Epithelial cell of esophagus (primary cell): Measurements from ENCODE around the gene ACOT8.
"Not testable (repeated sequence)": the region's sequence is repeated elsewhere in the genome, so short reads cannot be mapped to it uniquely, and the experiment has no call there.

Experiments used
- DNase-seq: peaks from one replicate; pipeline ENCODE4 v3.0.0; 2010; ENCODE audit warnings: low read depth
- H3K4me3 ChIP-seq: 2 replicates; pipeline ENCODE4 v1.5.1; 2011; ENCODE audit warnings: mild to moderate bottlenecking, low read length, control low read depth
- TF ChIP-seq, protein P1 (sequence below): IDR thresholded peaks from 2 replicates; pipeline ENCODE4 v1.5.1; 2011; ENCODE audit warnings: low read depth, mild to moderate bottlenecking, low read length, control low read depth, inconsistent platforms; ENCODE audit not compliant: insufficient read depth; ENCODE audit errors: missing control alignments

Gene ACOT8

DNA sequence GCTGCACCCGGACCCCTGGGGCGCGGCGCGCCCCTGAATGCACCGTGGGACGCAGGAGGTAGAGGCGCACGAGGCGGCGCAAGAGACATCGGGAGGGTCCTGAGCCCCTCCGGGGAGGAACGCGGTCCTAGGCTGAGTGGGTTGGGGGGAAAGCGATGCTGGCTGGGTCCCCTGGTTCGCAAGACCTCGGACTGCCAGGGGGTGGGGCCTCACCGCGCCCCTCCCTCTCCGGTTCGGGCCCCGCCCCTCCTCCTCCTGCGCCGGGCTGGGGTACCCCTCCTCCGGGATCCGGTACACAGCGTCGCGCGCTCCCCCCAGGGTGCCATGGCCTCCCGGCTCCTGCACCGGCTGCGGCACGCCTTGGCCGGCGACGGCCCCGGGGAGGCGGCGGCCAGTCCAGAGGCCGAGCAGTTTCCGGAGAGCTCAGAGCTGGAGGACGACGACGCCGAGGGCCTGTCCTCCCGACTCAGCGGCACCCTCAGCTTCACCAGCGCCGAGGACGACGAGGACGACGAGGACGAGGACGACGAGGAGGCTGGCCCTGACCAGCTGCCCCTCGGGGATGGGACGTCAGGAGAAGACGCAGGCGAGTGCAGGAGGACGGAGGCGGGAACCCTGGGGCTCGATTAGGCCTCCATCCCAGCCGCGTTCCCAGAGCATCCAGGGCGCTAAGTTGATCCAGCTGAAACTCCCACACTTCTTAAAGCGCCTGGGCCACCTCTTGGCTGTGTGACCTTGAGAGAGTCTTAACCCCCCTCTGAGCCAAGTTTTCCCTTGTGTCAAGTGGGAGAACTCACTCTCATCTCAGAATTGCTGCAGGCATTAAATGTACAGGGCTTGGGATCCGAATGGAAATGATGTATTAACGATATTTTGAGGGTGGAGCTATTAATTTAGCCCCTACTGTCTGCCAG, 23.1 kb downstream of the ACOT8 start:
- peak; percentile 41 for DNase-seq

DNA sequence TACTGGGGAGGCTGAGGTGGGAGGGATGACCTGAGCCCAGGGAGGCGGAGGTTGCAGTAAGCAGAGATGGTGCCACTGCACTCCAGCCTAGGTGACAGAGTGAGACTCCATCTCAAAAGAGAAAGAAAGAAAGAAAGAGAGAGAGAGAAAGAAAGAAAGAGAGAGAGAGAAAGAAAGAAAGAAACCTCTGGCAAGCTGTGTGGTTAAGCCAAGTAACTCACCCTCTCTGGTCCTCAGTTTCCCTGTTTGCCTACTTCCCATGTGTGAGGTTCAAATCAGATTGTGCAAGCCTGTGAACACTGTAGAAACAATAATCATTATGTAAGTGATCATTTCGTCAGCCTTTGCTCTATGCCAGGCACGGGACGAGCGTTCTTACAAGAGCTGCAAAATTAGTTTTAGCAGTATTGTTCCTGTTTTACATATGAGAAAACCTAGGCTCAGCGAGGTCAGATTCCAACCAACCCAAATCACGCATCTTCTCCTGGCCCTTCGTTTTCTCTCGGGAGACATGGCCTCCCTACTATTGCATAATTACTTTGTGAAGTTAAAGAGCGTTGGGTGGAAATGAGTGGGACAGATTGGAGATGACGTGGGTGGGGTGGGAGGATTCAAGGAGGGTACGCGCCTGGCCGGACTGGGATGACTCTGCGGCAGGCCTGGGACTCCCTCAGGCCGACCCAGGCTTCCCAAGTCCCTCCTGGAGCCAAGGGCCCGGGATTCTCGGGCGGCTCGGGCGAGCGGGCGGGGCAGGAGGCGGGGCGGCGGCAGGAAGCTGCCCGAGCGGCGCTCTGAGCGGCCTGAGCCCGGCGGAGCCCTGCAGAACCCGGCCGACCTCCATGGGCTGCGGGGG, 23.9 kb downstream of the ACOT8 start, which contains the start of gene SNX21:
TSS of gene SNX21 (plus strand) at position 770 of the 853 bp plus-strand sequence. CDS start 121 bp downstream, outside the sequence.
- peak; percentile 80 for DNase-seq
- TF ChIP-seq, protein P1, sequence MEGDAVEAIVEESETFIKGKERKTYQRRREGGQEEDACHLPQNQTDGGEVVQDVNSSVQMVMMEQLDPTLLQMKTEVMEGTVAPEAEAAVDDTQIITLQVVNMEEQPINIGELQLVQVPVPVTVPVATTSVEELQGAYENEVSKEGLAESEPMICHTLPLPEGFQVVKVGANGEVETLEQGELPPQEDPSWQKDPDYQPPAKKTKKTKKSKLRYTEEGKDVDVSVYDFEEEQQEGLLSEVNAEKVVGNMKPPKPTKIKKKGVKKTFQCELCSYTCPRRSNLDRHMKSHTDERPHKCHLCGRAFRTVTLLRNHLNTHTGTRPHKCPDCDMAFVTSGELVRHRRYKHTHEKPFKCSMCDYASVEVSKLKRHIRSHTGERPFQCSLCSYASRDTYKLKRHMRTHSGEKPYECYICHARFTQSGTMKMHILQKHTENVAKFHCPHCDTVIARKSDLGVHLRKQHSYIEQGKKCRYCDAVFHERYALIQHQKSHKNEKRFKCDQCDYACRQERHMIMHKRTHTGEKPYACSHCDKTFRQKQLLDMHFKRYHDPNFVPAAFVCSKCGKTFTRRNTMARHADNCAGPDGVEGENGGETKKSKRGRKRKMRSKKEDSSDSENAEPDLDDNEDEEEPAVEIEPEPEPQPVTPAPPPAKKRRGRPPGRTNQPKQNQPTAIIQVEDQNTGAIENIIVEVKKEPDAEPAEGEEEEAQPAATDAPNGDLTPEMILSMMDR: no peak

More for the DNA sequence above, 23.1 kb downstream of the ACOT8 start:
- H3K4me3 ChIP-seq: peak overlapping the region; percentile 66
- TF ChIP-seq, protein P1: no peak

DNA sequence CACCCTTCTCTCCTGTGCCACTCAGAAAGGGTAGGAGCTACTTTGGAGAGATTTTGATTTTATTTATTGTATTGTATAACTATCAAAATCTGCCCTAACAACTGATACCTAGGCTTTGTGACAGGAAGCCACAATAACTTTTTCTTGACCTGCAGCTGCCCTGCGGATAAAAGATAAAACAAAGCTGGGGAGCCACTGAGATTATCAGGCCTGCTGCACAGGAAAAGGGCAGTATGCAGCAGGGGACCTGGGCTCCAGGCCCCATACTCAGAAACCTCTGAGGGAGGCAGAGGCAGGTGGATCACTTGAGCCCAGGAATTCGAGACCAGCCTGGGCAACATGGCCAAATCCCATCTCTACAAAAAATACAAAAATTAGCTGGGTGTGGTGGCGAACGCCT, 24.6 kb downstream of the ACOT8 start:
- TF ChIP-seq, protein P1: no peak
- no peak for DNase-seq
- no peak overlapping the region for H3K4me3 ChIP-seq

More for the DNA sequence above, 23.9 kb downstream of the ACOT8 start, which contains the start of gene SNX21:
- H3K4me3 ChIP-seq: peak within 1 kb of the TSS; percentile 66

DNA sequence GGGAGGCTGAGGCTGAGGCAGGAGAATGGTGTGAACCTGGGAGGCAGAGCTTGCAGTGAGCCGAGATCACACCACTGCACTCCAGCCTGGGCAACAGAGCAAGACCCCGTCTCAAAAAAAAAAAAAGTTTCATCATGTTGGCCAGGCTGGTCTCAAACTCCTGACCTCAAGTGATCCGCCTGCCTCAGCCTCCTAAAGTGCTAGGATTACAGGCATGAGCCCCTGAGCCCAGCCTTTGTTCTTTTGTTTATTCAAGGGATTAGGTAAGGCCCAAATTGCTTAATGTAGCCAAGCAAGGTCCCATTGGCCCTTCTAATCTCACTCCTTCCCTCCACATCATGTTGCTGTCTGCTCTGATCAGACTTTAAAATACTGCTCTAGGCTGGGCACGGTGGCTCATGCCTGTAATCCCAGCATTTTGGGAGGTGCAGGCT, 27.5 kb downstream of the ACOT8 start:
- H3K4me3 ChIP-seq: not testable (repeated sequence)
- peak; percentile 24 for DNase-seq

DNA sequence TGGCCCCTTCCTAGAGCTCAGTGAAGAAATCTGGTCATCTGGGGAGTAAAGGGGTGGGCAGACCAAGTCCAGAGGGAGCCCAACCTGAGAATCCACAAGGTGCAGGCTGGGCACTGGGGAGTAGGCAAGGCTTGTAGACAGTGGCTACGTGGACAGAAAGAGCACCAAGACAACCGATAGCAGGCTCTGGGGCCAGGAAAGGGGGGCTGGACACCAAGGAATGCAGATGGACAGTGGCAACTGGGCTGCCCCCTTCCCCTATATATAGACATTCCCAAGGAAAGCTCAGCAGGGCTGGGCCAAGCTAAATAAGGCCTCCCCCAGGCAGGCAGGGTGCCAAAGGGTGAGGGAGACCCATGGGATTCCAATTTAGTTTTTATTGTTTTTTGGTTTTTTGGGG, 28.6 kb downstream of the ACOT8 start:
- DNase-seq: no peak
- TF ChIP-seq, protein P1: no peak
- no peak overlapping the region for H3K4me3 ChIP-seq

DNA sequence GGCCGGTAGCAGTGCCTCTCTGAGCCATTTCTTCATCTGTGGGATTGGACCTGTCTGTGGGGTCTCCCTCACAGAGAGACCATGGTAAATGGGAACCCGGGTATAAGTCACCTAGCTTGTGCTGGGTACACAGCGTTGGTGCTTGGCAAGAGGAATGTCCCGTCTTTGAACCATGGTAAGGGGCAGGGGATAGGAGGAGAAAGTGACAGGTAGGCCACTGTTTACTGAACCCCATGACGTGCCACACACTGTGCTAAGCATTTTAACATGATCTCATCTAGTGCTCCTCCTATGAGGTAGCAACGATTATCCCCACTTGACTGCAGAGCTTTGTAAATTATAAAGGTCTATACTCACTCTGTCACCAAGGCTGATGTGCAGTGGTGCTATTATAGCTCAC, 29.5 kb downstream of the ACOT8 start:
- TF ChIP-seq, protein P1: no peak
- H3K4me3 ChIP-seq: no peak overlapping the region
- DNase-seq: no peak
